H1 (cell line): ENCODE results near the gene KRT17. TPM values are rescaled to one million over a fixed set of nuclear protein-coding genes. Genes with fewer than 3 reads are reported as not detected.

Experiments
- CBX5 ChIP-seq: fragments of 300-800, 300-1000 bp; sonication (generic); IDR thresholded peaks from 2 replicates; pipeline ENCODE4 v1.7.1; 2016; ENCODE audit warnings: antibody characterized with exemption, low read length, low read depth
- NRF1 ChIP-seq: IDR thresholded peaks from 2 replicates; pipeline ENCODE4 v1.6.1; 2011; ENCODE audit warnings: mild to moderate bottlenecking, low read depth, low read length, improper control_type of control experiment
- polyA plus RNA-seq, 7 experiments: library from polyadenylated mRNA; depleted of rRNA in 3 of 7; stranded (reverse) in 5 of 7; unstranded in 2 of 7; fragments of >200 nt in 5 of 7; fragments of 200-250 nt in 2 of 7; gene quantifications; 1 replicate in 5 of 7; 2 replicates in 1 of 7; 4 replicates in 1 of 7; pipeline versions ENCODE4 v1.2.1 to v1.2.3, GENCODE V29; 2011 to 2013; ENCODE audit warnings: missing spikeins in 2 of 7, mixed read lengths in 2 of 7
- total RNA-seq: library from RNA; stranded (reverse); fragmentation: NEBNext Ultra II Directional; extraction: Animal tissue kit (Norgen Biotek cat#: 25700); gene quantifications from 2 replicates; pipeline ENCODE4 v1.2.1, GENCODE V29; 2021

Gene KRT17
- total and polyA plus RNA-seq, 2 of the 8 experiments (the other 6 are each of a cell fraction or from before 2014, with no cell fraction given) = 0.50 to 0.95 TPM

GRCh38 chr17:41618341-41619035, 5.9 kb downstream of the KRT17 start (continued):
- TF ChIP-seq CBX5 (no peak), NRF1 (no peak)
